Right ventricle myocardium superior (tissue), 1 donor: ENCODE data around the gene SLC6A8. TPM values are rescaled to one million over a fixed set of nuclear protein-coding genes. Genes with fewer than 3 reads are reported as not detected.
"Not testable (repeated sequence)": the region's sequence is repeated elsewhere in the genome, so short reads cannot be mapped to it uniquely, and the experiment has no call there.

ENCODE experiments used
- ATAC-seq: fragments of 200-7000 bp; cut with Tn5 transposase; one replicate; pipeline ENCODE4 v1.9.1; 2020; ENCODE audit warnings: mild to moderate bottlenecking; ENCODE audit not compliant: poor library complexity
- DNase-seq: peaks from one replicate; pipeline ENCODE4 v3.0.0-alpha.2; 2020
- intact Hi-C: fragments of 100-400 bp; cut with DNase I; formaldehyde crosslinking; loops from one replicate; pipeline ENCODE4 v1.11.2; 2022
- total RNA-seq: library from RNA; stranded (reverse); fragmentation: NEBNext Ultra II Directional; extraction: Animal tissue kit (Norgen Biotek cat#: 25700); gene quantifications from one replicate; pipeline ENCODE4 v1.2.1, GENCODE V29; 2021
- donor health status: DM: no; HTN: yes; CAD: no; lungs with severe emphysema.

The SLC6A8 gene
- total RNA-seq, 1 donor from 2014 or later: 192 TPM

DNA sequence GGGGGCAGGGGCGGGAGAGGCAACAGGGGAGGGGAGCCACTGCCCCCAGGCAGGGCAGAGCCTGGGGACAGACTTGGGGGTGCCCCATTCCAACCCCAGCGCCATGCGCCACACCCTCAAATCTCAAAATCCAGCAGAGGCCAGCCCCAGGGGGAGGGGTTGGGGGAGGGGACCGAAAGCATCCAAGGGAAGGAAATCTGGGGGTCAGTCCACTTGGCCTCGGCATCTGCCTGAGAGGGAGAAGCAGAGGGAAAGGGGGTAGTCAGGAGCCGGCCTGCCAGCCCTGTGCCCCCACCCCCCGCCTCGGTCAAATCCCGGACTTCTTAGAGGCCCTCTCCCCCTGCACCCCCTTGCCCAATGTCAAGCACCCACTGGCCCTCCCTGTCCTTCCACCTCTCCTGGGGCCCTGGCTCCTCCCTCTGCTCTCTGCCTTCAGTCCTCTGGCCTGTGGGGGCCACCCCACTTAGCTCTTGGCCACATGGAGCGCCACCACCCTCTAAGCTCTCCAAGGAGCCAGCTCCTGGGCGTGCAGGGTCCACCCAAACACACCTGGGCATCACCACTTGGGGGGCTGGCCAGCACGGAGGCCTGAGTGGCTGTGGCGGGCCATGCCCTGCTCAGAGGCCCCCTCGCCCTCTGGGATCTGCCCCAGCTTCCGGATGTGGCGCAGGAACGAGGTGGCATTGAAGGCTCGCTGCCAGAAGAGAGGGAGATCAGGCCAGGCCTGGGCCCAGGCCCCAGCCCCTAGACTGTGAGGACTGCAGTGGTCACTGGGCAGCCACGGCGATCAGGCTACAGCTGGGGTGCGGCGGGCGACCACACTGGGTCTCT lies 17.6 kb upstream of the SLC6A8 start:
- intact Hi-C loops: no loop called here
- DNase-seq: no peak
- ATAC-seq: no peak

DNA sequence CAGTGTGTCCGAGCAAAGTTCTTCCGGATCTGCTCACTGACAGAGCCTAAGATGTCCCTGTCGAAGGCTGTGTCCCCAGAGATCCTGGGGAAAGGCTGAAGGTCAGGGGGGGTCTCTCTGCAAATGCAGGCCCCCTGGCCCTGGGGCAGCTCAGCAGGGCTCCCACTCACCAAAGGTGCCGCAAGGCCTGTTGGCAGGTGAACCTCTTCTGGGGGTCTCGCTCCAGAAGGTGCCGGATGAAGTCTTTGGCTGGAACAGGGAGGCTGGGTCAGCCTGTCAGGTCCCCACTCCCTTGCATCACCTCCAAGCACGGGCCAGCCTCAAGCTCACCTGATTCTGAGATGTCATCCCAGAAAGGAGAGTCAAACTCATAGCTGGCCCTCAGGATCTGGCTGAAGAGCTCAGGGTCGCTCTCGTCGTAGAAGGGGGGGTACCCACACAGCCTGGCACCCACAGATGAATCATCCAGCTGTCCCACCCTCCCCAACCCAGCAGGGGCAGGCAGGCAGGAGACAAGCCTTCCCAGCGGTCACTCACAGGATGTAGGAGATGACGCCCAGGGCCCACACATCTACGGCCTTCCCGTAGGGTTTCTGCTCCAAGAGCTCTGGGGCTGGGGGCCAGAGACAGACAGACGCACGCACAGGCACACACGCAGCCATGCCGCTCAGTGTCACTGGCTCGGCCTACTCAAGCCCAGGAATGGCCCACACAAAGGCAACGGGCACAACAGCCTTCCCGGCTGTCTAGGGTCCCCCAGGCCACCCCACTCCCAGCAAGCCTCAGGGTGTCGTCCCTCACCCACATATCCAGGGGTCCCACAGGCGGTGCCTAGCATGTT lies 16.8 kb upstream of the SLC6A8 start:
- intact Hi-C loops: no loop called here
- no peak for ATAC-seq
- no peak for DNase-seq

DNA sequence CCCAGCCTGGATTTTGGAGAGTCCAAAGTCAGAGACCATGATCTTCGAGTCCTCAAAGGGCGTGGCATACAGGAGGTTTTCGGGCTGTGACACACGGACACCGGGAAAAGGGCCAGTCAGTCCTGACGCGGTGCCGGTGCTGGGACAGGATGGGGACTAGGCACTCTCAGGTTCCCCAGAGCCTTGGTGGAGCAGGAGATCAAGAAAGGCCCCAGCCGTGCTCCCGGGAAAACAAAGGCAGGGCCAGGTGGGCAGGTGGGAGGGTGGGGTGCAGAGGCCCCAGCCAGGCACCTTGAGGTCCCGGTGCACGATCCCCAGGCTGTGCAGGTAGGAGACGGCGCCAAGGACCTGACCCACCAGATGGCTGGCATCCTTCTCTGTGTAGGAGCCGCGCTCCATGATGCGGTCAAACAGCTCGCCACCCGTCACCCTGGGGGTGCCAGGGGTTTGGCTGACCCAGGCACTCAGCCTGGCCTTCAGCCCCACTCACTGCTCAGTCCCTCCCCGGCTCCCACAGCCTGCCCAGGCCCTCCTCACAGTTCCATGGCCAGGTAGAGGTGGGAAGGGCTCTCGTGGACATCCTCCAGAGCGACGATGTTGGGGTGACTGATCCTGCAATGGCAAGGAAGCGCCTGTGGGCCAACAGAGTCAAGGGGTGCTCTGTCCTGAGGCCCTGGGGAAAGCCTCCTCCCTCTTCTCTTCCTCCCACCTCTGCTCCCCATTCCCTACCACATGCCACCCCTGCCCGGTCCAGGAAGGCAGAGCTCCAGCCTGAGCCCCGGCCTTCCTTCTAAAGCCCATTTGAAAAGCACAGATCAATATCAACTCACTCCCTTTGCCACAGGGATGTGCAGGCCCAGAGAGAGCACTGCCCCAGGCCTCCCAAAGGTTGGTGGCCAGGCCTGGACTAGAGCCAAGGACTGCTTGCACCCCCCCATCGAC lies 15.9 kb upstream of the SLC6A8 start:
- ATAC-seq (no peak), DNase-seq (no peak)
- intact Hi-C loops: no loop called here

DNA sequence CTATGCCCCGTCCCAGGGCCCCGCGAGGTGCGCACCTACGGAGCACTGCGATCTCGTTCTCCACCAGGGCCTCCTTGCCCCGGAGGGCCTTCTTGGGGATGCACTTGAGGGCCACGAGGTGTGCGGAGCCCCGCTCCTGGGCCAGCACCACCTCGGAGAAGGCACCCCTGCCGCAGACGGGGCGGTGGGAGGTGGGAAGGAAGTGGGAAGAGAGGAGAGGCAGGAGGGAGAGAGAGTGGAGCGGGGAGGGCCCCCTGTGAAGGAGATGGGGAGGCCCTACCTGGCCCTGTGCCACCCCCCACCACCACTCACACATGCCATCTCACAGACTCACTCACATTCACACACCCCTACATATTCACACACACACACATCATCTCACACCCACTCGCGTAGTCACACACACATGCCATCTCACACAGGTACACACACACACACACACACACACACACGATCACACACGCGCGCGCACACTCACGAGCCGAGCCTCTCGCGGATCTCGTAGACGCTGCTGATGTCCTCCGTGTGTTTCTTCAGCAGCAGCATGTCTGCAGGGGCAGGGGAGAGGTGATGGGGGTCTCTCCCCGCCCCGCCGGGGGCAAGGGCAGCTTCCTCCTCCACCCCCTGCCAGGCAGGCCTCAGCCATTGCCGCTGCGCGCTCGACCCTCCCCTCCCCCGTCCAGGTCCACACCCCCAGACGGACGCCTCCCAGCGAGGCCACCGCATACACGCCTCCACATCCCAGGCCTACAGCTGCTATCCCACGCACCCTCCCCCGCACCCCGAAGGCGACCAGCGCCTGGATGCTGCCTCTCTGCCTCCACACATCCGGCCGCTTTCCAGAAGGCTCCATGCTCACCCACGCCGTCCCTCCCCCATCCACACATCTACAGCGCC lies 14.9 kb upstream of the SLC6A8 start:
- no peak for ATAC-seq
- intact Hi-C loops: no loop called here
- DNase-seq: no peak

DNA sequence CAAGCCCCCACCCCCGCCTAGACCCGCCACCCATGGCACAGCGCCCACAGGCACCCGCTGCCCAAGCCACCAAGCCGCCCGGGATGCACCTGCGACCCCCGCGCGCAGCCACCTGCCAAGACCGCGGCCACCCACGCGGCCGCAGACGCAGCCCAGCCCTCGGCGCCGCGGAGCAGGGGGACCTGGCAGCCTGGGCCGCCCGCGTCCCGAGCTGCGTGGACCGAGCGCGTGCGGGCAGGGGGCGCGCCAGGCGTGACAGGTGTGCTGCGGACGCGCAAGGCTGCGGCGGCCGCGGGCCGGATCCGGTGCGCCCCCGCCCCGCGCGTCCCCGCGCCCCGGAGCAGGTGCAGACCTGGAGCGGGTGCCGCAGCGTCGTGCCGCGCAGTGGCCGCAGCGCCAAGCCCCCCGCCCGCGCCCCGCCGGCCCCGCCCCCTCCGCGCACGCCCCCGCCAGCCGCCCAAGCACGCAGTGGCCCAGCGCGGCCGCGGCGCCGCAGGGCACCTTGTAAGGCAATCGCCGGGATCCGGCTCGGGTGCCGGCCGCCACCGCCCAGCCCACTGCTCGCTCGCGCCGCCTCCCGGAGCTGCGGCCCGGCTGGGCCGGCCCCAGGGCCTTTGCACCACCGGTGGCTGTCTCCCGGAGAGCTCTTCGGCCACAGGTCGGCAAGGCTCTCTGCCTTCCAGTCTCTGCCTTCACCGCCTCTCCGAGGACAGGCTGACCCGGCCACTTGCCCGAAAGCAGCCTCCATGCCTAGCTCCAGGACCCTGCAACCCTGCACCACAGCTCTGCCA lies 14.1 kb upstream of the SLC6A8 start, which contains the start of gene PNCK:
TSS of gene PNCK (minus strand) at position 386 of the 791 bp plus-strand sequence. CDS start 737 bp downstream, outside the sequence.
- ATAC-seq: no peak
- no peak for DNase-seq
- intact Hi-C loops: no loop called here

DNA sequence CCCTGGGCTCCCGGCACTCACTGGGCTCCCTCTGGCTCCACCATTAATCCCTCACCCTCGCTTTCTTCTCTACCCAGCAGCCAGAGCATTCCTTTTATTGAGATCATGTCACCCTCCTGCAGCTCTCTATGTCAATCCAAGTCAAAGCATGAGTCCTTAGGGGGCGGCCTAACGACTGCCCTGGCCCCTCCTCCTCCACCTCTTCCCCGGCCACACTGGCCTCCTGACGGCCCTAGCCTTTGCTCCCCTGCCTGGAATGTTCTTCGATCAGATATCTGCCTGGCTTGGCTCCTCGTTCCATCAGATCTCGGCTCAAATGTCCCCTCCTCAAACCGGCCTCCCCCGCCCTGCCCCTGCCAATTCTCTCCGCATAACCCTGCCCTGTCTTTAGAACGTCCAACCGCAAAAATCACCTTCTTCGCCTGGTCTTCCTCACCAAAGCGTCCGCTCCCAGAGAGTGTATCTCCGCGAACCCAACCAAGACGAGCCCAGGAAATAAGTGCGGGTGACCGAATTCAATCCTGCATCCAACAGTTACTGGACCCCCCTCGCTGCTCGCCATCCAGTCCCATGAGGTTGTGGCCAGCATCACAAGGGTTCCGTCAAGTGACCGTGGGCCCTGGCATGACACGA lies 13.4 kb upstream of the SLC6A8 start:
- DNase-seq (no peak), ATAC-seq (no peak)
- intact Hi-C loops: no loop called here

DNA sequence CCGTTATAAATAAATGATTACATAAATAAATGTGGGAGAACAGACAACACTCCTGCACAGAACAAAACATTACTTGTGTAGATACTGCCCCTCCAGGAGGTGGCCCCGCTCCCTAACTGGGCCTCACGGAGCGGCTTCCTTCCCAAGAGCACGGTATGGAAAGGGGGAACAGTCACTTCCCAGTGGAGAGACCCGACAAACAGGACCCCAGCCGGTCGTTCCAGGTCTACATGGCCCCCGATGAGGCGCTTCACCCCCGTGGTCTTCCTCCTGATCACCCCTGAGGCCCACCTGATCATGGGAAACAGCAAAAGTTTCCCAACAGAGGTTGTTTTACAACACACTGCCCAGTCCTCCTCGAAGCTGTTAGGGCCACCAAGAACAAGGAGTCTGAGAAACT lies 6.6 kb upstream of the SLC6A8 start:
- DNase-seq (no peak), ATAC-seq (no peak)
- intact Hi-C loops: no loop called here

DNA sequence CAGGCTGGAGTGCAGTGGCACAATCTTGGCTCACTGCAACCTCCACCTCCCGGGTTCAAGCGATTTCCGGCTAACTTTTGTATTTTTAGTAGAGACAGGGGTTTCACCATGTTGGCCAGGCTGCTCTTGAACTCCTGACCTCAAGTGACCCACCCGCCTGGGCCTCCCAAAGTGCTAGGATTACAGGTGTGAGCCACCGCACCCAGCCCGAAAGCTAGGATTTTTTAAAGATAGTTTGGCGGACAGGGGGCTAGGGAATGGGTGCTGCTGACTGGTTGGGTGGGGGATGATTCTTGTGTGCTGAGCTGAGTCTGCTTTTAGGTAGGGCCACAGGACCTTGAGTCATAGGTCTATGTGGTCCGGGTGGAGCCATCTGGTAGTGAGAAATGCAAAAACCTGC lies 4.2 kb upstream of the SLC6A8 start:
- ATAC-seq, intact Hi-C loops, DNase-seq: not testable (repeated sequence)

DNA sequence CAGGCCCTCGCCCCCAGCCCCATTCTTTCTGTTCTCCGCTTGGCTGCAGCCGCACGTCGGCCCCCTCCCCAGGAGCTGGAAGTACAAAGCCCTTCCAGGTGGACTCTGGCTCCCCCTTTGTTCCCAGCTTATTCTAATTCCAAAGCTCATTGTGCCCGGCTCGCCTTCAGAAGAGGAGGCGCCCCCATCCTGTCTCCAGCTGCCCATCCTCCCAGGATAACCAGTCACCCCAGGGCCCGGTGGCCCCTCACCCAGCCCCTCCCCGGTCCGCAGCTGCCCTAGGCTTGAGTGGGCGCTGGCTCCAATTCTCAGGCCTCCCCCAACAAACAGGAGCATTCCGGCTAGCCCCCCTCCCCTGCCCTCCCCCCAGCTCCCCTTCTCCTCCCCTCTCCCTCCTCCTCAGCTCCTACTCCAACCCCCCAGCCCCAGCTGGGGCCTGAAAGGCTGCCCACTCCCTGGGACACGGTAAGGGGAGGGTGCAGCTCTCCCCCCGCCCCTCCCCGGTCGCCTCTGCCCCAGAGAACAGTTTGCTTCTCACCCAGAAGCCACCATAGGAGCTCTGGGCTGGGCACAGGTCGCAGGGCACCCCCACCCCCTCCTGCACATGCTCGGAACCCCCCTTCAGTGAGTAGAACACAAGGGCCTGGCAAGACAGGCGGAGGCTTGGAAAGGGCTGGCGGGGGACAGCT lies 3.1 kb upstream of the SLC6A8 start:
- DNase-seq (no peak), ATAC-seq (no peak)
- intact Hi-C loops: no loop called here

DNA sequence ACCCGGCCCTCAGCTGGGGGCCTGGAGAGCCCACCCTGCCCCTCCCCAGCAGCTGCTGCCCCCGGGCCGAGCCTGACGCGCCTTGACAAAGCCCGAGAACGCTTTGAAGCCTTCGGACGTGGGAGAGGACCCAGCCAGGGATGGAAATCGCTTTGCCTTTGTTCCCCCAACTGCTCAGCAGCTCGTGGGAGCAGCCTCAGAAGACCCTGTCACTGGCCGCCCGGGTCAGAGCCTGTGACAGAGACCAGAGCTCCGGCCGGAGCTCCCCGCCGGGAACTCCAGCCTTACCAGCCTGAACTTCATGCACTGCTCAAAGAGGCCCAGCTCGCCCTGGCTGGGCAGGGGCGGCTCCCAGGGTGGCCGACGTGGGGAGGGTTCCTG lies 2.6 kb upstream of the SLC6A8 start:
- intact Hi-C loops: no loop called here
- no peak for ATAC-seq
- no peak for DNase-seq

DNA sequence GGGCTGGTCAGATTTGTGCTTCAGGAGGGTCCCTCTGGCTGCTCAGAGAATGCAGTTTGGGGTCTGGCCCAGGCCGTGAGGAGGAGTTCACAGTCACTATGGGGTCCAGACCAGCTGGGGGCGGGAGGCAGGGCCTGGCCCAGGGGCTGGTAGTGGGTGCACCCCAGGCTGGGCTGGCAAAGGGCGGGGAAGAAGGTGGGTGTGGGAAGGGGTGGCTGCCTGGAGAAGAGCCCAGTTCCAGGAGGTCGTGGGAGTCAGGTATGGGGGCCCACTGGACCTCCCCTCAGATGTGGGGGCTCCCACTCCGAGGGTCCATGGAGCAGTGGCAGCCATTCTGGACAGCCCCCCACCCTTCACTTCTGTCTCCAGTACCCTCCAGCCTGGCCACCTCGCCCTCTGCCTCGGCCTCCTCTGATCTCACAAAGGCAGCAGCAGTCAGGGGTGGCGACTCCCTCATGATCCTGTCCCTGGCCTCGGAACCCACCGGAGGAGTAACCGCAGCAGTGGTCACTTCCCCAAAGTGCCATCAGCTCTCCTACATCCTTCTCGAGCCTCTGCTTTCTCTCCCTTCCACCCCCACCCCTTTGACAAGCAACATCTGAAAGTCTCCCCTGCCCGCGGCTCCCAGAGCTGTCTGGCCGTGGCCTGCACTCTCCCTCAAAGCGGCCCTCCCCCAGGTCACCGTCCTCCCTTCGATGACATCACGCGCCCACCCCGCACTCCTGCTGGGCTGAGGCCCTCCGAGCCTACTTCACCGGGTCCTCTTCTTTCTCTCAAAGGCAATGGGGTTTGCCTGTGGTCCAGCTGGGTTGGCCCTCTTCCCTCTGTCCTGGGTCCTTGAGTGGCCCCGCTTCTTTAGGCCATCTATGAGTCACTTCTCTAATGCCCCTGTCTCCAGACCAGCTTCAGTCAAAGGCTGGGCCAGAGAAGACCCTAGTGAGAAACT lies 1.7 kb upstream of the SLC6A8 start:
- DNase-seq: no peak
- intact Hi-C loops: no loop called here
- ATAC-seq: no peak

DNA sequence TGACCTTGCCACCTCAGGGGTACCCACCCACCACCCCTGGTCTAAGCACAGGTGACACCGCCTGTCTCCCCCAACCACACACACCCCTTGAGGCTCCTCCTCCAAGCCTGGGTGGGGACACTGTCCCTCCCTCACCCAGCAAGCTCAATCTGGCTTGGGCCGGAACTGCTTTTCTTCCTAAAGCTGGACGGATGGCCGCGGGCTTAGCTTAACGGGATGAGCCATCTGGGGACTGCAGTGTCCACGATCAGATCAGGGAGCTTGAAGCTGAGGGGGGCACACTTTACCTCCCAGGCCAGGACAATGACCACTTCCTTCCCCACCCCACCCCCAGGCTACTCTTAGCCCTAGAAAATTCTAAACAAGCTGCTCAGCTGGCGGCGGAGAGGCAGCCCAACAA lies 1.0 kb upstream of the SLC6A8 start:
- intact Hi-C loops: no loop called here
- DNase-seq (no peak), ATAC-seq (no peak)

DNA sequence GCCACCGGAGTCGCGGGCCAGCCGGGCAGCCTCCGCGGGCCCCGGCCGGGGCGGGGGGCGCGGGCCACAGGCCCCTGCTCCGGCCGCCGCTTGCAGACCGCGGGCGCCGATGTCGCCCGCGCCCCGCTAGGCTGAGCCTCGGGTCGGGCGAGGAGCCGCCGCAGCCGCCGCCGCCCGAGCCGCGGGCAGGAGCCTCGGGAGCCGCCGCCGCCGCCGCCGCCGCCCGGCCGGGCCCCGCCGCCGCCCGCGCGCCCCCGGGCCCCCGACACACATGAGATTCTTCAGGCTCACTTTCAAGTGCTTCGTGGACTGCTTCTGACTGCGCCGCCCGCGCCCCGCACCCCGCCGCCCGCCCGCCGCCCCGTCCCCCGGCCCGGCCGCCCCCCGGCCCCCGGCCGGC lies 345 bp downstream of the SLC6A8 start:
- DNase-seq (no peak), ATAC-seq (no peak)
- intact Hi-C loops: no loop called here

DNA sequence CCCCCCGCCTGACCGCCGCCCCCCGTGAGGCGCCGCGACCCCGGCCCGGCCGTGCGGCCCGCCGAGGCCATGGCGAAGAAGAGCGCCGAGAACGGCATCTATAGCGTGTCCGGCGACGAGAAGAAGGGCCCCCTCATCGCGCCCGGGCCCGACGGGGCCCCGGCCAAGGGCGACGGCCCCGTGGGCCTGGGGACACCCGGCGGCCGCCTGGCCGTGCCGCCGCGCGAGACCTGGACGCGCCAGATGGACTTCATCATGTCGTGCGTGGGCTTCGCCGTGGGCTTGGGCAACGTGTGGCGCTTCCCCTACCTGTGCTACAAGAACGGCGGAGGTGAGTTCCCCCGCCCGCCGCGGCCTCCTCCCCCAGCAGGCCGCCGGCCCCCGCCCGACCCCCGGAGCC lies 780 bp downstream of the SLC6A8 start:
- intact Hi-C loops: no loop called here
- no peak for DNase-seq
- no peak for ATAC-seq

DNA sequence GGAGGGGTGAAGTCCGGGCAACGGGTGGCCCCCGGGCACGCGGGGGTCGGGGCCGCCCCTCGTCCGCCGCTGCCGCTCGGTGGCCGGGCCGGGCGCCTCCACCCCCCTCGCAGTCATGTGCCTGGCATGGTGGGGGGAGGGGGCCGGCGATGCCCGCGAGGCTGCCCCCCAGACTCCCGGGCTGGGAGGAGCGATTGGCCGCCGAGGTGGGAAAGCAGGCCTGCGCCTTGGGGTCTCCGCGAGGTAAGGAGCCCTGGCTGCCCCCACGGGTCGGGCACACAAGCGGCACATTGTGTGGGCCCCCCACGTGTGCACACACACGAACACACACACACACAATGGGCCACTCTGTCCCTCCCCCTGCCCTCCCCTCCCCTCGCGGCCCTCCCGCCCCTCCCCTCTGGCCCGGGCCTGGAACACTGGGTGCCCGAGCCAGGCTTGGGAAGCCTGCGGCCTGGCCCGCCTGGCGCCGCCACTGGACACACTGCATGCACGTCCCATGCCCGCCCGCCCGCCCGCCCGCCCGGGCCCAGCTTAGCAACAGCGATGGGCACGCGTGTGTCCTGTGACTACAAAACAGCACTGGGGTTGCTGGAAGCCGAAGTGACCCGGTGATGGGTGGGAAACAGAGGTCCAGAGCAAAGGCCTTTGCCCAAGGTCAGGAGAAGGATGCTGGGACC lies 1.3 kb downstream of the SLC6A8 start:
- intact Hi-C loops: no loop called here
- DNase-seq (peak; percentile 63), ATAC-seq (peak; percentile 66)
